Hepatocyte (in vitro differentiated cells): ENCODE results near the gene TFDP1.

Experiments used
- EZH2 ChIP-seq: fragments of 200-600 bp; sonication (generic); IDR thresholded peaks from 2 replicates; pipeline ENCODE4 v1.6.1; 2016; ENCODE audit warnings: antibody characterized with exemption, mild to moderate bottlenecking, borderline replicate concordance
- EZH2phosphoT487 ChIP-seq: fragments of 200-600 bp; sonication (generic); IDR thresholded peaks from one replicate; pipeline ENCODE4 v1.6.1; 2018; ENCODE audit warnings: antibody characterized with exemption, mild to moderate bottlenecking, low read depth, moderate library complexity; ENCODE audit not compliant: unreplicated experiment, severe bottlenecking
- TF ChIP-seq, protein P1 (sequence below): fragments of 200-600 bp; sonication (generic); IDR thresholded peaks from 2 replicates; pipeline ENCODE4 v1.5.1; 2016; ENCODE audit warnings: antibody characterized with exemption, mild to moderate bottlenecking; ENCODE audit not compliant: poor library complexity

- no peak for TF ChIP-seq EZH2
- TF ChIP-seq, protein P1, sequence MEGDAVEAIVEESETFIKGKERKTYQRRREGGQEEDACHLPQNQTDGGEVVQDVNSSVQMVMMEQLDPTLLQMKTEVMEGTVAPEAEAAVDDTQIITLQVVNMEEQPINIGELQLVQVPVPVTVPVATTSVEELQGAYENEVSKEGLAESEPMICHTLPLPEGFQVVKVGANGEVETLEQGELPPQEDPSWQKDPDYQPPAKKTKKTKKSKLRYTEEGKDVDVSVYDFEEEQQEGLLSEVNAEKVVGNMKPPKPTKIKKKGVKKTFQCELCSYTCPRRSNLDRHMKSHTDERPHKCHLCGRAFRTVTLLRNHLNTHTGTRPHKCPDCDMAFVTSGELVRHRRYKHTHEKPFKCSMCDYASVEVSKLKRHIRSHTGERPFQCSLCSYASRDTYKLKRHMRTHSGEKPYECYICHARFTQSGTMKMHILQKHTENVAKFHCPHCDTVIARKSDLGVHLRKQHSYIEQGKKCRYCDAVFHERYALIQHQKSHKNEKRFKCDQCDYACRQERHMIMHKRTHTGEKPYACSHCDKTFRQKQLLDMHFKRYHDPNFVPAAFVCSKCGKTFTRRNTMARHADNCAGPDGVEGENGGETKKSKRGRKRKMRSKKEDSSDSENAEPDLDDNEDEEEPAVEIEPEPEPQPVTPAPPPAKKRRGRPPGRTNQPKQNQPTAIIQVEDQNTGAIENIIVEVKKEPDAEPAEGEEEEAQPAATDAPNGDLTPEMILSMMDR, result no peak
- no peak for TF ChIP-seq EZH2phosphoT487
These were observed 86.0 kb downstream of the TFDP1 start for GRCh38 chr13:113670541-113670940.
